Suppressor macrophage (primary cell): ENCODE data around the gene PROK1.
"Not testable (repeated sequence)": the region's sequence is repeated elsewhere in the genome, so short reads cannot be mapped to it uniquely, and the experiment has no call there.

ENCODE experiments used
- DNase-seq, 4 experiments: peaks; one replicate each; pipeline ENCODE4 v3.0.0-alpha.2; 2020 to 2022
- total RNA-seq, 17 experiments: gene quantifications; one replicate each; lab custom pipeline; 2026; ENCODE audit warnings: mixed read lengths in 6 of 17, inconsistent platforms in 3 of 17; lab: John Stamatoyannopoulos, UW

PROK1 gene
- total RNA-seq, result 0 to 0.33 (median 0) reads per million in 17 experiments

GRCh38 chr1:110450929-110451328, at the start of gene PROK1:
PROK1 (plus strand) TSS chr1:110451149; CDS start chr1:110451217, 68 bp downstream.
- DNase-seq, result no peak

- no peak for DNase-seq
Measured at GRCh38 chr1:110403805-110404204, 47.1 kb upstream of the PROK1 start.

GRCh38 chr1:110404401-110404800, 46.5 kb upstream of the PROK1 start:
- no peak for DNase-seq

GRCh38 chr1:110406407-110406806, 44.5 kb upstream of the PROK1 start:
- DNase-seq, result not testable (repeated sequence)

GRCh38 chr1:110407260-110408210, 43.4 kb upstream of the PROK1 start, which contains the start of gene LAMTOR5:
LAMTOR5 (minus strand) TSS chr1:110407694; CDS start chr1:110407620, 74 bp downstream.
- peak; percentile 96 to 97 (median 97) for DNase-seq

- DNase-seq, result peak; percentile 28 to 41 (median 38)
Measured at GRCh38 chr1:110408488-110408887, 42.5 kb upstream of the PROK1 start.

GRCh38 chr1:110409316-110409715, 41.6 kb upstream of the PROK1 start:
- DNase-seq, result no peak

- DNase-seq, result peak; percentile 32 to 77 (median 64)
Measured at GRCh38 chr1:110411173-110411735, 39.7 kb upstream of the PROK1 start.

GRCh38 chr1:110412576-110412975, 38.4 kb upstream of the PROK1 start:
- DNase-seq, result peak; percentile 92 to 95 (median 94)

GRCh38 chr1:110413045-110413444, 37.9 kb upstream of the PROK1 start:
- DNase-seq, result not testable (repeated sequence)

GRCh38 chr1:110418729-110419128, 32.2 kb upstream of the PROK1 start:
- no peak for DNase-seq

GRCh38 chr1:110420023-110420662, 30.8 kb upstream of the PROK1 start:
- no peak for DNase-seq

GRCh38 chr1:110420874-110421793, 29.8 kb upstream of the PROK1 start:
- DNase-seq, result peak; percentile 82 to 93 (median 90)

- peak; percentile 45 to 70 (median 62) for DNase-seq
Measured at GRCh38 chr1:110424699-110425611, 26.0 kb upstream of the PROK1 start.

GRCh38 chr1:110425612-110426152, 25.3 kb upstream of the PROK1 start:
- DNase-seq, result no peak

- peak; percentile 46 to 71 (median 64) for DNase-seq
Measured at GRCh38 chr1:110426854-110427253, 24.1 kb upstream of the PROK1 start.

GRCh38 chr1:110428946-110429345, 22.0 kb upstream of the PROK1 start:
- DNase-seq, result no peak

- peak in 1 of 4 experiments; percentile 41 for DNase-seq
Measured at GRCh38 chr1:110430366-110430765, 20.6 kb upstream of the PROK1 start.

- no peak for DNase-seq
Measured at GRCh38 chr1:110430901-110431300, 20.0 kb upstream of the PROK1 start.

- peak in 3 of 4 experiments; percentile 26 to 41 (median 31) for DNase-seq
Measured at GRCh38 chr1:110433213-110433612, 17.7 kb upstream of the PROK1 start.
